ENCODE results near the gene ZMIZ2.
A peak's percentile ranks its signal among the peaks of the same experiment; 100 is the strongest.
"Not testable (repeated sequence)": the region's sequence is repeated elsewhere in the genome, so short reads cannot be mapped to it uniquely, and the experiment has no call there.

Gene ZMIZ2

GRCh38 chr7:44766416-44766801, 17.8 kb downstream of the ZMIZ2 start:
- intact Hi-C loops (cut with DNase I) = no loop called here
- DNase-seq = no peak

- intact Hi-C loops (cut with DNase I) = no loop called here
- peak in 30 of 42 donors; percentile 13 to 74 (median 46) for DNase-seq
Observed at GRCh38 chr7:44767134-44767911, 18.7 kb downstream of the ZMIZ2 start.

- intact Hi-C loops (cut with DNase I) = no loop called here
- peak; percentile 36 to 86 (median 69) for DNase-seq
Observed at GRCh38 chr7:44767912-44768627, 19.4 kb downstream of the ZMIZ2 start.

- DNase-seq = peak in 33 of 42 donors; percentile 18 to 74 (median 50)
Observed at GRCh38 chr7:44768628-44769371, 20.2 kb downstream of the ZMIZ2 start.

GRCh38 chr7:44769376-44769775, 20.7 kb downstream of the ZMIZ2 start:
- peak in 2 of 42 donors; percentile 7 to 27 for DNase-seq
- intact Hi-C loops (cut with DNase I) = no loop called here

More at GRCh38 chr7:44768628-44769371, 20.2 kb downstream of the ZMIZ2 start:
- intact Hi-C loops (cut with DNase I) = no loop called here

GRCh38 chr7:44769776-44770294, 21.2 kb downstream of the ZMIZ2 start:
- intact Hi-C loops (cut with DNase I) = no loop called here
- DNase-seq = no peak

GRCh38 chr7:44771358-44771757, 22.7 kb downstream of the ZMIZ2 start:
- intact Hi-C loops (cut with DNase I) = no loop called here
- DNase-seq = no peak

GRCh38 chr7:44772440-44772839, 23.8 kb downstream of the ZMIZ2 start:
- DNase-seq = no peak
- intact Hi-C loops (cut with DNase I) = no loop called here

GRCh38 chr7:44772867-44773266, 24.2 kb downstream of the ZMIZ2 start:
- DNase-seq = no peak
- intact Hi-C loops (cut with DNase I) = no loop called here

GRCh38 chr7:44774486-44774885, 25.8 kb downstream of the ZMIZ2 start:
- intact Hi-C loops (cut with DNase I); DNase-seq: not testable (repeated sequence)

GRCh38 chr7:44775383-44776107, 26.9 kb downstream of the ZMIZ2 start:
- DNase-seq = no peak
- intact Hi-C loops (cut with DNase I) = no loop called here

GRCh38 chr7:44776211-44776610, 27.6 kb downstream of the ZMIZ2 start:
- intact Hi-C loops (cut with DNase I) = no loop called here
- no peak for DNase-seq

GRCh38 chr7:44782460-44782859, 33.8 kb downstream of the ZMIZ2 start:
- no peak for DNase-seq
- intact Hi-C loops (cut with DNase I) = no loop called here

GRCh38 chr7:44783407-44783806, 34.8 kb downstream of the ZMIZ2 start:
- no peak for DNase-seq
- intact Hi-C loops (cut with DNase I) = no loop called here

GRCh38 chr7:44784364-44784763, 35.7 kb downstream of the ZMIZ2 start:
- no peak for DNase-seq
- intact Hi-C loops (cut with DNase I) = no loop called here

GRCh38 chr7:44785218-44785617, 36.6 kb downstream of the ZMIZ2 start:
- DNase-seq; intact Hi-C loops (cut with DNase I): not testable (repeated sequence)

GRCh38 chr7:44787041-44787440, 38.4 kb downstream of the ZMIZ2 start:
- no peak for DNase-seq
- intact Hi-C loops (cut with DNase I) = no loop called here

GRCh38 chr7:44787762-44788161, 39.1 kb downstream of the ZMIZ2 start:
- DNase-seq = no peak
- intact Hi-C loops (cut with DNase I) = no loop called here

GRCh38 chr7:44789990-44790389, 41.3 kb downstream of the ZMIZ2 start:
- no peak for DNase-seq
- intact Hi-C loops (cut with DNase I) = no loop called here

All from head of caudate nucleus (tissue), 42 donors.